Vagina (tissue), 2 donors: ENCODE measurements around the gene SVEP1.

ENCODE experiments used
- POLR2AphosphoS5 ChIP-seq, 2 donors: sonication (generic); formaldehyde crosslinking; IDR thresholded peaks; one replicate each; pipeline ENCODE4 v1.9.0; 2017; ENCODE audit warnings: antibody characterized with exemption in 2 of 2, mild to moderate bottlenecking in 2 of 2, low read depth in 1 of 2; ENCODE audit not compliant: insufficient read depth in 1 of 2
- TF ChIP-seq, protein P1 (sequence below), 3 experiments: fragments of 450-650 bp in 2 of 3; fragments of 200-600 bp in 1 of 3; sonication (generic) in 1 of 3; IDR thresholded peaks; one replicate each; pipeline ENCODE4 v1.5.1; 2017 to 2019; ENCODE audit warnings: antibody characterized with exemption in 3 of 3, mild to moderate bottlenecking in 2 of 3, moderate library complexity in 2 of 3

DNA sequence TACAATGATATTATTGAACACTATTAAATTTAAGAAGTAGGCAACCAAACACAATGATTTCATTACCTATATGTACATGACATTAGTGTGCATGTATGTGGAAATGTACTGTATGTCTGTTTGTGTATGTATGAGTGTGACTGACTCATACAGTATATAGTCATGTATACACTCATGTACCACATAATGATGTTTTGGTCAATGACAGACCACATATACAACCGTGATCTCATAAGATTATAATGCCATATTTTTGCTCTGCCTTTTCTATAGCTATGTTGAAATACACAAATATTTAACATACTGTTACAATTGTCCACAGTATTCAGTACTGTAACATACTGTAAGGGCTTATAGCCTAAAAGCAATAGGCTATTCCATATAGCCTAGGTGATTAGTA lies 19.7 kb downstream of the SVEP1 start:
- TF ChIP-seq, protein P1, sequence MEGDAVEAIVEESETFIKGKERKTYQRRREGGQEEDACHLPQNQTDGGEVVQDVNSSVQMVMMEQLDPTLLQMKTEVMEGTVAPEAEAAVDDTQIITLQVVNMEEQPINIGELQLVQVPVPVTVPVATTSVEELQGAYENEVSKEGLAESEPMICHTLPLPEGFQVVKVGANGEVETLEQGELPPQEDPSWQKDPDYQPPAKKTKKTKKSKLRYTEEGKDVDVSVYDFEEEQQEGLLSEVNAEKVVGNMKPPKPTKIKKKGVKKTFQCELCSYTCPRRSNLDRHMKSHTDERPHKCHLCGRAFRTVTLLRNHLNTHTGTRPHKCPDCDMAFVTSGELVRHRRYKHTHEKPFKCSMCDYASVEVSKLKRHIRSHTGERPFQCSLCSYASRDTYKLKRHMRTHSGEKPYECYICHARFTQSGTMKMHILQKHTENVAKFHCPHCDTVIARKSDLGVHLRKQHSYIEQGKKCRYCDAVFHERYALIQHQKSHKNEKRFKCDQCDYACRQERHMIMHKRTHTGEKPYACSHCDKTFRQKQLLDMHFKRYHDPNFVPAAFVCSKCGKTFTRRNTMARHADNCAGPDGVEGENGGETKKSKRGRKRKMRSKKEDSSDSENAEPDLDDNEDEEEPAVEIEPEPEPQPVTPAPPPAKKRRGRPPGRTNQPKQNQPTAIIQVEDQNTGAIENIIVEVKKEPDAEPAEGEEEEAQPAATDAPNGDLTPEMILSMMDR (IDR thresholded peaks at IDR 0.05) = no peak
- TF ChIP-seq POLR2AphosphoS5 (IDR thresholded peaks at IDR 0.05; ENCODE audit: insufficient read depth in 1 of 2, low read depth in 1 of 2) = no peak
